Psoas muscle (tissue), 8 donors: ENCODE data around the gene BCL11B. TPM values are rescaled to one million over a fixed set of nuclear protein-coding genes. Genes with fewer than 3 reads are reported as not detected.

Experiments
- ATAC-seq, 4 donors: fragments of 200-7000 bp; cut with Tn5 transposase; one replicate each; pipeline ENCODE4 v1.9.1; 2020; ENCODE audit warnings: moderate library complexity in 3 of 4, mild to moderate bottlenecking in 2 of 4
- DNase-seq, 2 donors: peaks; one replicate each; pipeline ENCODE4 v3.0.0-alpha.2; 2020
- H3K27ac ChIP-seq: fragments of 200-600 bp; one replicate; pipeline ENCODE4 v1.8.0; 2022
- H3K27me3 ChIP-seq, 3 donors: fragments of 200-600 bp in 1 of 3; one replicate each; pipeline versions ENCODE4 v1.6.1 to v1.8.0; 2013 to 2022; ENCODE audit warnings: low read length in 2 of 3, mild to moderate bottlenecking in 2 of 3, moderate library complexity in 1 of 3; ENCODE audit not compliant: insufficient read depth in 3 of 3
- H3K36me3 ChIP-seq, 2 donors: fragments of 200-600 bp in 1 of 2; one replicate each; pipeline versions ENCODE4 v1.6.1 to v1.8.0; 2013 to 2022; ENCODE audit warnings: low read depth in 1 of 2, mild to moderate bottlenecking in 1 of 2, moderate library complexity in 1 of 2; ENCODE audit not compliant: insufficient read depth in 1 of 2
- H3K4me1 ChIP-seq: fragments of 200-600 bp; one replicate; pipeline ENCODE4 v1.8.0; 2022
- H3K4me3 ChIP-seq: fragments of 200-600 bp; one replicate; pipeline ENCODE4 v1.8.0; 2022; ENCODE audit warnings: mild to moderate bottlenecking
- H3K9me3 ChIP-seq: fragments of 200-600 bp; one replicate; pipeline ENCODE4 v1.8.0; 2022
- CTCF ChIP-seq: fragments of 200-600 bp; IDR thresholded peaks from one replicate; pipeline ENCODE4 v1.8.0; 2022; ENCODE audit warnings: antibody characterized with exemption
- WGBS, 3 donors: extraction: QIAGEN DNeasy Blood & Tissue Kit; methylation state at CpG; one replicate each; pipeline versions ENCODE4 v1.1.6 to v1.1.7; 2013; 5-methylcytosine and 5-hydroxymethylcytosine counted together
- intact Hi-C, 2 donors: fragments of 100-400 bp; cut with DNase I; formaldehyde crosslinking; loops; one replicate each; pipeline versions ENCODE4 v1.11.0 to v1.14.2; 2022
- polyA plus RNA-seq, 3 donors: library from polyadenylated mRNA; stranded (reverse); fragments of 200-250 nt; gene quantifications; one replicate each; pipeline ENCODE4 v1.2.3, GENCODE V29; 2013
- total RNA-seq, 4 donors: library from RNA; stranded (reverse); fragmentation: NEBNext Ultra II Directional in 2 of 4; extraction: Animal tissue kit (Norgen Biotek cat#: 25700) in 2 of 4; gene quantifications; one replicate each; pipeline versions ENCODE4 v1.2.1 to v1.2.4, GENCODE V29; 2021 to 2023
- donor health status: healthy with polysubstance abuse.
- donor health status: DM: no; HTN: no; CAD: no; lungs with moderate emphysema.
- donor health status: Bipolar disorder and iron deficiency.
- donor health status: healthy.
- donor health status: DM: yes; HTN: yes; CAD: no.
- donor health status: DM: no; HTN: no; CAD: no.
- donor health status: DM: no; HTN: no; CAD: no.
- donor health status: DM: yes; HTN: yes; CAD: no.

Gene BCL11B
- total and polyA plus RNA-seq, 7 donors, result 0.01 to 0.34 (median 0.15) TPM; not detected in 2

GRCh38 chr14:99212199-99212598 lies 59.8 kb downstream of the BCL11B start:
- no peak overlapping the region for H3K4me3 ChIP-seq
- no peak for DNase-seq
- no peak for TF ChIP-seq CTCF
- no peak for ATAC-seq
- H3K9me3 ChIP-seq, result no peaks in the 10 kb centered on the region
- intact Hi-C loops, result no loop called here
- no peaks in the 10 kb centered on the region for H3K36me3 ChIP-seq
- 80 to 88% (median 86%) methylated on average over 7 of the region's 7 CpGs for WGBS, 3 donors
- H3K27ac ChIP-seq, result no peak overlapping the region
- H3K4me1 ChIP-seq, result no peaks in the 10 kb centered on the region
- H3K27me3 ChIP-seq, result peaks cover 0 to 3% (median 0%) of the 10 kb centered on the region in 3 donors

- DNase-seq, result no peak
- Histone ChIP-seq H3K9me3 (no peaks in the 10 kb centered on the region), H3K27ac (no peak overlapping the region), H3K36me3 (no peaks in the 10 kb centered on the region), H3K4me1 (no peaks in the 10 kb centered on the region), H3K4me3 (no peak overlapping the region), H3K27me3 (peaks cover 0 to 3% (median 0%) of the 10 kb centered on the region in 3 donors)
- ATAC-seq, result no peak
- 86 to 90% (median 87%) methylated on average over 9 of the region's 9 CpGs for WGBS, 3 donors
- TF ChIP-seq CTCF, result no peak
- intact Hi-C loops, result no loop called here
Measured at GRCh38 chr14:99211410-99211809, 60.6 kb downstream of the BCL11B start.

GRCh38 chr14:99210333-99210732 lies 61.7 kb downstream of the BCL11B start:
- H3K9me3 ChIP-seq, result no peaks in the 10 kb centered on the region
- H3K27ac ChIP-seq, result no peak overlapping the region
- TF ChIP-seq CTCF, result no peak
- H3K4me3 ChIP-seq, result no peak overlapping the region
- DNase-seq, result no peak
- no peaks in the 10 kb centered on the region for H3K4me1 ChIP-seq
- H3K27me3 ChIP-seq, result peaks cover 0 to 3% (median 0%) of the 10 kb centered on the region in 3 donors
- intact Hi-C loops, result no loop called here
- WGBS, 3 donors, result 65 to 74% (median 73%) methylated on average over 8 of the region's 8 CpGs
- H3K36me3 ChIP-seq, result no peaks in the 10 kb centered on the region
- no peak for ATAC-seq

- Histone ChIP-seq H3K27me3 (peaks cover 0 to 3% (median 0%) of the 10 kb centered on the region in 3 donors), H3K4me3 (no peak overlapping the region), H3K4me1 (no peaks in the 10 kb centered on the region), H3K36me3 (no peaks in the 10 kb centered on the region), H3K9me3 (no peaks in the 10 kb centered on the region), H3K27ac (no peak overlapping the region)
- DNase-seq (no peak), ATAC-seq (no peak)
- intact Hi-C loops, result no loop called here
- TF ChIP-seq CTCF, result no peak
- 78 to 83% (median 82%) methylated on average over 7 of the region's 7 CpGs for WGBS, 3 donors
Measured at GRCh38 chr14:99209409-99209808, 62.6 kb downstream of the BCL11B start.

- Histone ChIP-seq H3K27me3 (peaks cover 0 to 3% (median 0%) of the 10 kb centered on the region in 3 donors), H3K36me3 (no peaks in the 10 kb centered on the region), H3K9me3 (no peaks in the 10 kb centered on the region), H3K27ac (no peak overlapping the region), H3K4me1 (no peaks in the 10 kb centered on the region), H3K4me3 (no peak overlapping the region)
- ATAC-seq, result no peak
- WGBS, 3 donors, result 73 to 84% (median 81%) methylated on average over 9 of the region's 9 CpGs
- intact Hi-C loops, result no loop called here
- DNase-seq, result no peak
- TF ChIP-seq CTCF, result no peak
Measured at GRCh38 chr14:99208318-99208717, 63.7 kb downstream of the BCL11B start.
